Astrocyte of the cerebellum (primary cell): Measurements from ENCODE around the gene CFAP43.

Experiments
- DNase-seq: peaks from one replicate; pipeline ENCODE4 v3.0.0-alpha.2; 2011; ENCODE audit warnings: low read depth
- H3K4me3 ChIP-seq: 2 replicates; pipeline ENCODE4 v1.5.1; 2011; ENCODE audit warnings: mild to moderate bottlenecking, low read depth, low read length, moderate library complexity
- in situ Hi-C: cut with HindIII; loops from 2 replicates; pipeline ENCODE4 v1.10.0; 2017; ENCODE audit warnings: low sequenced_read_pairs
- TF ChIP-seq, protein P1 (sequence below): IDR thresholded peaks from 2 replicates; pipeline ENCODE4 v1.5.1; 2012; ENCODE audit warnings: low read length, low read depth, moderate library complexity, mild to moderate bottlenecking; ENCODE audit errors: missing control alignments

The CFAP43 gene

DNA sequence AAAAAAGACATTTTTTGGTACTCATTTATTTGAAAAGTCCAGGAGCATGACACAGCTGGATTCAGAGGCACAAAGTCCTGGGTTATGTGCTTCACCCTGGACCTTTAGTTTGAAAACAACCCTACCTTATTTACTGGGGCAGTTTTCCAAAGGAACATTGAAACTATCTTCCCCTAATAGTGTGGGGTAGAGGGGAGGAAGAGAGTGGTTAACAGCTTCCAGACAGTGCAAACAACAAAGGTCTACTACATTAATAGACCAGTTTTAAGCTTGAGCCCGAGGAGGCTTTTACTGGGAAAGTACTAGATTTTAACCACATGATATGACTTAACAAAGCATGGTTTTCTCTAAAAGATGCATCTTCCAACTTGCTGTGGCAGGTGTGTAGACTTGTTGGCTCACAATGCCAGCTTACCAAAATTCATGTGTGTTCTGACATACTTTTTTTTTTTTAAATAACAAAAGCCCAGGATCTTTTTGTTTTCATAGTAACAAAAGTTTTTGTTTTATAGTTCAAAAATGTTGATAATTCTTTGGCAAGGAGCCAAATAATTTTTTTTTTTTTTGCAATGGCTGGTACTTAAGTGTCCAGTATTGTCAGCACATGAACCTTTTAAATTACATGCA, 24.3 kb upstream of the CFAP43 start:
- H3K4me3 ChIP-seq = peak overlapping the region; percentile 79
- in situ Hi-C loops = no loop called here
- no peak for DNase-seq
- TF ChIP-seq, protein P1, sequence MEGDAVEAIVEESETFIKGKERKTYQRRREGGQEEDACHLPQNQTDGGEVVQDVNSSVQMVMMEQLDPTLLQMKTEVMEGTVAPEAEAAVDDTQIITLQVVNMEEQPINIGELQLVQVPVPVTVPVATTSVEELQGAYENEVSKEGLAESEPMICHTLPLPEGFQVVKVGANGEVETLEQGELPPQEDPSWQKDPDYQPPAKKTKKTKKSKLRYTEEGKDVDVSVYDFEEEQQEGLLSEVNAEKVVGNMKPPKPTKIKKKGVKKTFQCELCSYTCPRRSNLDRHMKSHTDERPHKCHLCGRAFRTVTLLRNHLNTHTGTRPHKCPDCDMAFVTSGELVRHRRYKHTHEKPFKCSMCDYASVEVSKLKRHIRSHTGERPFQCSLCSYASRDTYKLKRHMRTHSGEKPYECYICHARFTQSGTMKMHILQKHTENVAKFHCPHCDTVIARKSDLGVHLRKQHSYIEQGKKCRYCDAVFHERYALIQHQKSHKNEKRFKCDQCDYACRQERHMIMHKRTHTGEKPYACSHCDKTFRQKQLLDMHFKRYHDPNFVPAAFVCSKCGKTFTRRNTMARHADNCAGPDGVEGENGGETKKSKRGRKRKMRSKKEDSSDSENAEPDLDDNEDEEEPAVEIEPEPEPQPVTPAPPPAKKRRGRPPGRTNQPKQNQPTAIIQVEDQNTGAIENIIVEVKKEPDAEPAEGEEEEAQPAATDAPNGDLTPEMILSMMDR = no peak

DNA sequence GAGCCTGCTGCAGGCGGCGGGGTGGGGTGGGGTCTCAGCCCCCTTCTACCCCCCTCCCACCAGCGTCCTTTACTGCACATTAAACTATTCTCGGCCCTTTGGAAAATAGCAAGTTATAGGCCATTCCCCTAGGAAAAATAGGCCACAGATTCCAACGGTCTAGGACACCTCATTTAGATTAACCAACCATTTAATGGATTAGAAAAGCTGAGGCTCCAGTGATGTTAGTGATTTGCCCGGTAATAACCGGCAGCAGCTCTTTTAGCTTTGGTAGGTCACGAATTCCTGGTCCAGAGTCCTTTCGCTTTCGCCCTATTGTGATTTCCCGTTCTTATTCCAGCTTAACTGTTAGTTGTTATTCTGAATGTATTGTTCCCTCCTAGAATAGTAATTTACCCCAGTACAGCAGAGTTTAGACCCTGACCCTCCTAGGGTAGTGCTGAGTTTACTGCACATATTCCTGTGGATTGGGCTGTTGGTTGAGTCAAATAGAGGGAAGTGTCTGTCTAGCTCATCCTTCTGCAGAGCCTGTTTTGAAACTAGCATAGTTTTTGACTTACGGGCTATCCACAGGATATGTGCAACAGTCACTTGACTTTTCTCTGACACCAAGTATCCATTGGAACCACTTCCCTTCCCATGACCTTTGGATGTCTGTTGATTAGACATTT, 23.3 kb upstream of the CFAP43 start:
- DNase-seq = no peak
- in situ Hi-C loops = no loop called here
- TF ChIP-seq, protein P1 = no peak
- H3K4me3 ChIP-seq = peak overlapping the region; percentile 79

DNA sequence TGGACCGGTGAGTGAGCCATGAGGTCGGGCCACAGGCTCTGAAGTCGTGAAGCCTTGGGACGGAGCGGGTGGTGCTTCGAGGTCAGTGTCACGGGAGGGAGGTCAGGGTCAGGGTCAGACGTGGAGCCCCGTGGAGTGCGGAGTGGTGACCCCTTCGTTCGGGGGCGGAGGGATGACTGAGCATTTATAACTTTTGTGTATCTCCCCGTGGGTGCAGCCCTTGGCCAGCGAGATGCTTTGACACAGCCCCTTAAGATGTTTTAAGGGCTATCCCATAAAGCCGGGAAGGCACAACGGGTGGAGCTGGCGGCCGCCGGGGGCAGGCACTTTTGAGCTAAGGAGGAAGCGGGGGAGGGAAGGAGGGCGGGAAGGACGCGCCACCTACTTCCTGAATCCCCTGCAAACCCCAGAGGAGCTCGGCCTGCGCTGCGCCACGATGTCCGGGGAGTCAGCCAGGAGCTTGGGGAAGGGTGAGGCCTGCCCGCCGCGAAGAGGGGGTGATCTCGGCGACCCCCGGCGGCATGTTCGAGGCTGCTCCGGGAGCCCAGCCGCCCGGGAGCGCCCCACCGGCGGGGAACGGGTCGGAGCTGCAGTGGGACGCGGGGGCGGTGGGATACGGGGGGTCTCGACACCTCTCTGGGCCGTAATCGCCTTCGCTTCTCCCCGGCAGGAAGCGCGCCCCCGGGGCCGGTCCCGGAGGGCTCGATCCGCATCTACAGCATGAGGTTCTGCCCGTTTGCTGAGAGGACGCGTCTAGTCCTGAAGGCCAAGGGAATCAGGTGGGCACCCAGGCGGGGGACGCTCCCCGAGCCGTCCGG, 22.5 kb upstream of the CFAP43 start, which contains the start of gene GSTO1:
Gene GSTO1, plus strand, starts transcription at position 400 of the 818 bp plus-strand sequence. Its CDS starts 37 bp downstream, at position 437.
- TF ChIP-seq, protein P1 = no peak
- no peak for DNase-seq
- in situ Hi-C loops = no loop called here
- peak within 1 kb of the TSS; percentile 79 for H3K4me3 ChIP-seq

DNA sequence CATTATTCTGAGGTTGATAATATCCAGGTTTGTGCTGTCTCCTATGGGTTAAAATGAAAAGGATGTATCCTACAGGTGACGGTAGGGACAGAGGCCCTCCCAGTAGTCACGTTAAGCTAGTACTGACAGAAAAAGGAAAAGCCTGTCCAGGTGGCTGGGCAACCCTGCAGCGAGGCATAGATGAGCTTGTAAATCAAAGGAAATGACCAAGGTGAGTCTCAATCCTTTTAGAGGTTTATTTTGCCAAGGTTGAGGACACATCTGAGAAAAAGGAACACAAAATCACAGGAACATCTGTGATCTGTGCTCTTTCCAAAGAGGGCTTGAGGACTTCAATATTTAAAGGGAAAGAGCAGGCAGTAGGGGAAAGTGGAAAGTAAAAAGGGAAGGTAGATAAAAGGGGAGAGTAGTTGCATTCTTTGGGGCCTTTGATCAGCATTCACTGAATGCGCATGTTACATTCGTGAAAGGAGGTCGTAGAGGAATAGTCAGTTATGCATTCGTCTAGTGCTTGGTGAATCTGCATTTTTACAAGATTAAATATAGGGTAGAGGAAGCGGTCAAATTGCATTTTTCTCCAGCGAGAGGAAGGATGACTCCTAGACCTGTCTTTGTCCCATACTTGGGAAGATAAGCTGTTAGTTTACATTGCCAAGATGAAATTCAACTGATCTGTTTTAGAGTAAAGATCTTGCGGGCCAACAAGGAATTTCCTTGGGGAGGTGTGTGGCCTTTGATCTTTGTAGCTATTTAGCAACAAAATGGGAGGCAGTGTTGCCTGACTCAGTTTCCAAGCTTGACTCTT, 21.6 kb upstream of the CFAP43 start:
- no peak for DNase-seq
- TF ChIP-seq, protein P1 = no peak
- H3K4me3 ChIP-seq = peak overlapping the region; percentile 79
- in situ Hi-C loops = no loop called here

DNA sequence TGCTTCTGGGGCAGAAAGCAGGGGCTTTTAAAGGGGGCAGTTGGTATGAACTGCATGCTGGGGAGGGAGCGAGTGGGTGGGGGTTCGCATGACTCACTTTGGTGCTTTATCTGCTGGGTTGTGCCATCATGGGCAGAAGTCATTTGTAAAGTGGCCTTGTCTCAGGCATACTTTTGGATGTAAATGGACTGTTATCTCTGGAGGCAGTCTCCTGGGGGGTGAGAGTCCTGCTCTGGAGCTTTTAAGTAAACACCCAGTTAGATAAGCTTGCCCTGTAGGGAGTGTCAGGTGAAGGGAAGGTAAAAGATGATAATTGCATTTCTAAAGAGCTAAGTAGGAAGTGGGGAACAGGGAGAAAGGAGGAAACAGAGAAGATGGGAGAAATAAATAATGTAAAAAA, 20.9 kb upstream of the CFAP43 start:
- no peak for DNase-seq
- in situ Hi-C loops = no loop called here
- TF ChIP-seq, protein P1 = no peak
- H3K4me3 ChIP-seq = no peak overlapping the region

DNA sequence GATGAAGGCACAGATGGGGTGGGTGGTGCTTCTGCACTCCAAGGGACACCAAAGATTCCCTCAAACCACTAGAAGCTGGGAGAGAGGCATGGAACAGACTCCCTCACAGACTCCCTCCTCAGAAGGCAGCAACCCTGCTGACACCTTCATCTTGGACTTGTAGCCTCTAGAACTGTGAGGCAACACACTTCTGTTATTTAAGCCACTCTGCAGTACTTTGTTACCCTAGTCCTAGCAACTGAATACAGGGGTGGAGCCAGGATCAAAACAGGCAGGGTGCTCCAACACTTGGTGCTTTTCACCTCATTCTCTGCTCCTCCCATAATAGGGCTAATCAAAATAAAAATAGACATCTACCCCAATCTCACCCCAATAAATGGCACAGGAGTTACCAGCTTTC, 20.2 kb upstream of the CFAP43 start:
- in situ Hi-C loops = no loop called here
- TF ChIP-seq, protein P1 = no peak
- no peak for DNase-seq
- no peak overlapping the region for H3K4me3 ChIP-seq
